ENCODE measurements around the gene TBX3.

TBX3 gene

DNA sequence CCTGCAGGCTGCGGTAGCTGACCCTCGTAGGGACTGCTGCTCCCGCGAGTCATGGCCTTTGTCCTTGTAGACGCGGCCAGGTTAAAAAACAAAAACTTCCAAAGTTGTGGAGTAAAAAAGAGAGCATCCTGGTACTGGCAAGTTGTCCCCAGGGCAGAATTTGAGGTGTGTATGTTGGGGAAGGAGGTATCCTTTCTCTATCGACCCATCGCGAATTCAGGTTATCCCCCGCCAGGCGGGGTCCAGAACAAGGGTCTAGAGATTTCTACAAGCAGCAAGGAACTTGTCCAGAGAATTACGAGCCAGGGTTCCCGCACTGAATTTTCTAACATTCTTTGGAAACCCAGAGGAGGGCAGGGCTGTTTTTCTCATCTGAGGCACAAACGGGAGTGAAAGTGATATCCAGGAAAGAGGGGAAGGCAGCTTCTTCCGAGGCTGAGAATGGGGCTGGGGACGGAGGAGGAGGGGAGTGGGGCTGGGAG lies 16.3 kb downstream of the TBX3 start:
- H3K9ac ChIP-seq (ENCODE audit: low read length) = no peak overlapping the region
- H3K27ac ChIP-seq (ENCODE audit: low read depth, low read length) = no peak overlapping the region
- no peaks in the 10 kb centered on the region for H3K36me3 ChIP-seq (ENCODE audit: control insufficient read depth, insufficient read depth, low read length)
- H3K27me3 ChIP-seq (ENCODE audit: control insufficient read depth, insufficient read depth, low read length) = peaks cover 20% of the 10 kb centered on the region
- no peak overlapping the region for H3K4me3 ChIP-seq (ENCODE audit: low read length)
- no peaks in the 10 kb centered on the region for H3K4me1 ChIP-seq (ENCODE audit: control insufficient read depth, insufficient read depth, low read length)

DNA sequence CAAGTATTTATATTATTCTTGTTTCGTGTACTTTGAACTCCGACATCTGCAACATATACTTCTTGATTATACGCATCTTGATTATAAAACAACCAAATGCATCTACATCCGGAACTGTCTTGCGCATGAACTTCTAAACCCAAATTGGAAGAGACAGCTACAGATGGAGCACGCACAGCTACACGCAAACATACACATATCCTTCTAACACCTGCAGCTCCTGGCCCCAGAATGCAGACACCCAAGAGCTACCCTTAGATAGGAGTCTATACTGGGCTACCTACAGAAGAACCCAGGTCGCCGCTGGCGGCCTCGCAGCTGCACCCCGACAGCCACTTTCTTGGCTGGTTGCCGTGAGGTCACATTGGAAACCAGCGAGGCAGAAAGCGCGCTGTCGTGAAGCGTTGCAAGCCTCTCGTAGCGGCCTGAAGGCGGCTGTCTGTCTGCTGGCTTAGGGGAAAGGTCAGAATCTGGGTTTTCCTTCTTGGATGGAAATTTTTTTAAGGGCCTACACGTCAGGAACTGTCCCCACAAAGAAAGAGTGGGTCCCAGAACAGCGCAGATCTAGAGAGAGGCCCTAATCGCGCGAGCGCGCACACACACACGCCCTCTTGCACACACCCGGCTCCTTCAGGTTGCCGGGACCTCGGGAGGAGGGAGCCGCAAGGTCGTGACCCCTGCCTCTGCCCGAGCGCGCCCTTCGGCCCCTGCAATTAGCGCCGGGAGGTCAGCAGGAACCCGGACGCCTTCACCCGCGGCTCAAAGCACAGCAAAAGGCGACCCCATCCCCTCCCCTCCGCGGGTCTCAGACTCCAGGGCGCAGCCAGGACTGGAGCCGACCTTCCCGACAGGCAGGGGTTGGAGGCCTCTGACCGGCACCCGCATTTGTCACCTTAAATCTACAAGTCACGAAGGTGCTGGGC lies 17.0 kb downstream of the TBX3 start:
- Histone ChIP-seq H3K36me3 (ENCODE audit: control insufficient read depth, insufficient read depth, low read length) (no peaks in the 10 kb centered on the region), H3K4me3 (ENCODE audit: low read length) (no peak overlapping the region), H3K27ac (ENCODE audit: low read depth, low read length) (no peak overlapping the region), H3K27me3 (ENCODE audit: control insufficient read depth, insufficient read depth, low read length) (peaks cover 20% of the 10 kb centered on the region), H3K4me1 (ENCODE audit: control insufficient read depth, insufficient read depth, low read length) (no peaks in the 10 kb centered on the region), H3K9ac (ENCODE audit: low read length) (no peak overlapping the region)

DNA sequence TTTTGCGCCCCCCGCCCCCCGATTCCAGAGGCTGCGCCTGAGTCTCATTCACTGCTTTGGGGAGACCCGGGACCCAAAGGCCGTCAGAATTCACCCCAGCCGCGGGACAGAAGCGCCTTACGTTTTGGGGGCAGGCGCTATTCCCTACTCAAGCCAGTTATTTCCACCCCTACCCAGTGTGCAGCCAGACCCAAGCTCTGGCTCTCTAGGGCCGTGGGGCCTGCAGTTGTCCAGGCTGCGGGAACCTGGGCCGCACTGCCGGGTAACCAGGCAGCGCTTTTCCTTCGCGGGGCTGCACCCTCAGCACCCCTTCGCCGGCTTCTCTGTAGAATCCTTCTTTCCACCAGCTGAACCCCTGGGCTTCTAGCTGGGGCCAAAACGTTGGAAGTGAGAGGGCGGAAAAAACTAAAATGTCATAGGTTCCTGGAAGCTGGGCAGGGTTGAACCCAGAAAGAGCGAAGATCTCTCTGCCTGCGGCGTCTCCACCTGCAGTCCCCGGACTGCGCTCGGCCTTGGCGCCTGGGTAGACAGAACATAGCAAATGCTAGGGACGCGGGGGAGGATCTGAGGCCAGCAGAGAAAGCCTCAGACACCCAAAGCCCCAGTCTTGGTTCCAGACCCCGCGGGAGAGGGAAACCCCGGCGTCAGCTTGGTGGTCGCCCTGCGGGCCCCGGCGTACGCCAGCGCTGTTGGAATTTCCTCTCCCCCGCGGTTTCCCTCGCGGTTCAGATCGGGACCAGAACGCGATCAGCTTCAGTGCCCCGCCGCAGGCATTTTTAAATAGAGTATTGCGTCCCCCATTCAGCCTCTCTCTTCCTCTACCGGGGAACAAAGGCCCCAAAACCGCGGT lies 18.3 kb downstream of the TBX3 start:
- H3K4me1 ChIP-seq (ENCODE audit: control insufficient read depth, insufficient read depth, low read length) = no peaks in the 10 kb centered on the region
- no peaks in the 10 kb centered on the region for H3K36me3 ChIP-seq (ENCODE audit: control insufficient read depth, insufficient read depth, low read length)
- H3K4me3 ChIP-seq (ENCODE audit: low read length) = no peak overlapping the region
- no peak overlapping the region for H3K9ac ChIP-seq (ENCODE audit: low read length)
- H3K27ac ChIP-seq (ENCODE audit: low read depth, low read length) = no peak overlapping the region
- H3K27me3 ChIP-seq (ENCODE audit: control insufficient read depth, insufficient read depth, low read length) = peaks cover 20% of the 10 kb centered on the region

DNA sequence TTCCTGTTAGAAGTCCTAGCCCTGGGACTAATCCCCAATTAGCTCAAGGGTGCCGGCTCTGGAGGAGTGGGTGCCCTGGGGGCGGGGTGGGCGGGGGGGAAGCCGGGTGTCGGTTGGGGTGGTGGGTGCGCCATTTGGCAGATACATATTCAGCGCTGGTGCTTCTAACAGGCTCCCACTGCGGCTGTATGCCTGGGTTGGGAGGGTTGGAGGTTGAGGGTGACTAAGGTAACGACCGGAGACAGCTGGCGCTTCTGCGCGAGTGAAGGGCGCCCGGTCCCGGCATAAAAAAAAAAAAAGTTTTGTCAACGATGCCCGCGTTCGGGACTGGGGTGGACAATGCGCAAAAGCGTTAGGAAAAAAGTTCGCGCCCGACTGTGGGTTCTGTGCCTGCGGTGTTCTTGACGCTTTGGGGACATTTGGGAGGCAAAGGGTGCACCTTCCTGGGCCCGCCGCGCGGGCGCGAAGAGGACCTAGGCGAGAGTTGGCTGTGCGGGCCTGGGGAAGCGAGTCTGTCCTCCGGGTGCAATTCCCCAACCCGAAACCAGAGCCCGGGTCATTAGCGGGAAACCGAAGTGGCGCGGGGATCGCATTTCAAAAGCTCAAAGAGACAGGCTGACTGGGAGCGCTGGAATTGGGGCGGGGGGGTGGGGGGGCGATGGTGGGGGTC lies 19.2 kb downstream of the TBX3 start:
- H3K27ac ChIP-seq (ENCODE audit: low read depth, low read length) = no peak overlapping the region
- no peaks in the 10 kb centered on the region for H3K4me1 ChIP-seq (ENCODE audit: control insufficient read depth, insufficient read depth, low read length)
- no peaks in the 10 kb centered on the region for H3K36me3 ChIP-seq (ENCODE audit: control insufficient read depth, insufficient read depth, low read length)
- peaks cover 20% of the 10 kb centered on the region for H3K27me3 ChIP-seq (ENCODE audit: control insufficient read depth, insufficient read depth, low read length)
- no peak overlapping the region for H3K4me3 ChIP-seq (ENCODE audit: low read length)
- no peak overlapping the region for H3K9ac ChIP-seq (ENCODE audit: low read length)

DNA sequence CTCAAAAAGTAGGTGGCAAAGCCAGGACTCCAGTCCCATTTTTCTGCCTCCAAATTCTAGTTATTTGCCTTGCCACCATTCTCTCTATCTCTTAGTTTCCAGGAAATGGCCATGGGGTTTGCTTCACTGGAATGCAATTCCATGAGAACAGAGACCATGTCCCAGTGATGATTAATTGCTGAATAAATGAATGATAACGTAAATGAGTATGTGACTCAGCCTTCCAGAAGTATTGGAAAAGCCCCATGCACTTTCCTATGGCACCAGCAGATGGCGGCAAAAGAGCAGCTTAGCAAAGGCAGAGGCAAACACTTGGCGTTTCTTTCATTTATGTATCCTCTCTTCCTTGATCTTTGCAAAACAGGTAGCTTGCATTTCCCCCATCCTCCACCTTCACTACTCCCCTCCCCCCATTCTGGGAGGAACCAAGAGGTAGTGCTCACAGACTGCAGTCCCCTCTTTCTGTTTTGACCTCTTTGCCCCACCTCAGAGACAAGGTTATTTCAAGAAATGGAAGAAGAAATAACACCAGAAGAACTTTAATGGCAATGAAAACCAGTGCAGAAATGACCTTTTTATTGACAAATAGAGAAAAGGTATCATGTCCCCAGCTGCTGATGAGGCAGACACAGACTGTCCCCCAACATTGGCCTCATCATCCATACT lies 21.3 kb downstream of the TBX3 start:
- H3K4me1 ChIP-seq (ENCODE audit: control insufficient read depth, insufficient read depth, low read length) = no peaks in the 10 kb centered on the region
- no peaks in the 10 kb centered on the region for H3K36me3 ChIP-seq (ENCODE audit: control insufficient read depth, insufficient read depth, low read length)
- H3K9ac ChIP-seq (ENCODE audit: low read length) = no peak overlapping the region
- H3K27ac ChIP-seq (ENCODE audit: low read depth, low read length) = no peak overlapping the region
- H3K4me3 ChIP-seq (ENCODE audit: low read length) = no peak overlapping the region
- peaks cover 15% of the 10 kb centered on the region for H3K27me3 ChIP-seq (ENCODE audit: control insufficient read depth, insufficient read depth, low read length)

DNA sequence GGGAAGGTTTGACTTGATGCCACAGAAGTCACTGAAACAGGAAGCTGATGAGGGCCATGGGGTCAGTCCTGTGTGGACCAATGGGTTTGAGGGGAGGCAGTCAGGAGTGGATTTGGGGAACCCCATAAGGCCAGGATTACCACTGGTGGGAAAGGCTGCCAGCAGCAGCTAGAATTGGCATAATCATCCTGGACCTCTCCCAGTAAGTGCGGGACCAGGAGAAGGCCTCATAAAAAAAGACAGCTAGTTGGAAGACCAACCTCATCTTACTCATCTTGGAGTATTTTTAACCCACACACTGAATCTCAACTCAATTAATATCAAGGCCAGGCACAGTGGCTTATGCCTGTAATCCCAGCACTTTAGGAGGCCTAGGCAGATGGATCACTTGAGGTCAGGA lies 22.7 kb downstream of the TBX3 start:
- no peaks in the 10 kb centered on the region for H3K4me1 ChIP-seq (ENCODE audit: control insufficient read depth, insufficient read depth, low read length)
- H3K4me3 ChIP-seq (ENCODE audit: low read length) = no peak overlapping the region
- H3K27me3 ChIP-seq (ENCODE audit: control insufficient read depth, insufficient read depth, low read length) = peaks cover 5% of the 10 kb centered on the region
- H3K9ac ChIP-seq (ENCODE audit: low read length) = no peak overlapping the region
- H3K36me3 ChIP-seq (ENCODE audit: control insufficient read depth, insufficient read depth, low read length) = no peaks in the 10 kb centered on the region
- H3K27ac ChIP-seq (ENCODE audit: low read depth, low read length) = no peak overlapping the region

DNA sequence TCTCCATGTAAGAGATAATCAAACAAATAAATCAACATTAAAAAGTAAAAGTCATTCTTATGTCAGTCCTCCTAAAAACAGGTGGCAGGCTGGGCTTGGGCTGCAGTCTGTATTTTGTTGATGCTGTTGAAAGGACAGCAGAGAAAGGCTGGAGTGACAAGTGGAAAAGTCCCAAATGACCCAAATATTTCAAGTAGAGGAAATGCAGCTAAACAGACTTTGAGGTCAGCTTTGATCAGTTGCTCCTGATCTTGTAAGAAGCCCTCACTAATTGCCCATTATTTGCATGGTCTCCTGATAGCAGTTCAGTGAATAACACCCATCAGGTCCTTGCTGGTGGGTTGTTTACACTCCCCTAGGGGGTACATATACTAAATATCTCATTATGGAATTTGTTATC lies 24.9 kb downstream of the TBX3 start:
- Histone ChIP-seq H3K36me3 (ENCODE audit: control insufficient read depth, insufficient read depth, low read length) (no peaks in the 10 kb centered on the region), H3K27ac (ENCODE audit: low read depth, low read length) (no peak overlapping the region), H3K27me3 (ENCODE audit: control insufficient read depth, insufficient read depth, low read length) (peaks cover 2% of the 10 kb centered on the region), H3K9ac (ENCODE audit: low read length) (no peak overlapping the region), H3K4me3 (ENCODE audit: low read length) (no peak overlapping the region), H3K4me1 (ENCODE audit: control insufficient read depth, insufficient read depth, low read length) (no peaks in the 10 kb centered on the region)

DNA sequence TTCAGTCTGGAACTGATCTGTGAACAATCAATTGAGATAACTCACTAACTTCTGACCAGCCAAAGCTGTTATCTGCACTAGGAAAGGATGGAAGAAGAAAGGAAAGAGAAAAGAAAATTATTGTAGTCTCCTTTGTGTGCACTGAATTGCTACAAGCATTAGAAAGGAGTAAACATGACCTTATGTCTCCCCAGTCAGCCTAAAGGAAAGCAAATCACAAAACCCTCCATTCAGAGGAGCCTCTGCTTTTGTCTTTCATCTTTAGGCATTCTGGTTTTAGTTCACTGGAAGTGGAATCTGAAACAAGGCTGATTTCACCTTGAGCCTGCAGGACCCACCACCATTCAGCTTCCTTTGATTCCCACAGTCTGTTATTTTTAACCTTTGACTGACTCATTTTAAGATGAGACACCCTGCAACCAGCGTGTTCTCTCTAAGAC lies 26.0 kb downstream of the TBX3 start:
- H3K4me3 ChIP-seq (ENCODE audit: low read length) = no peak overlapping the region
- no peaks in the 10 kb centered on the region for H3K36me3 ChIP-seq (ENCODE audit: control insufficient read depth, insufficient read depth, low read length)
- H3K27me3 ChIP-seq (ENCODE audit: control insufficient read depth, insufficient read depth, low read length) = peaks cover 2% of the 10 kb centered on the region
- no peaks in the 10 kb centered on the region for H3K4me1 ChIP-seq (ENCODE audit: control insufficient read depth, insufficient read depth, low read length)
- no peak overlapping the region for H3K9ac ChIP-seq (ENCODE audit: low read length)
- no peak overlapping the region for H3K27ac ChIP-seq (ENCODE audit: low read depth, low read length)

DNA sequence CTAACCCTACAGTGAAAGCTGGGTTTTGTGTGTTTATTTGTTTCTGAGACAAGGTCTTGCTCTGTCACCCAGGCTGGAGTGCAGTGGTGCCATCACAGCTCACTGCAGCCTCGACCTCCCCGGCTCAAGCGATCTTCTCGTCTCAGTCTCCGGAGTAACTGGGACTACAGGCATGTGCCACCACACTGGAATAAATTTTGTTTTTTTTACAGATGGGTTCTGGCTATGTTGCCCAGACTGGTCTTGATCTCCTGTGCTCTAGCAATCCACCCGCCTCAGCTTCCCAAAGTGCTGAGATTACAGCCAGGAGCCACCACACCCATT lies 26.4 kb downstream of the TBX3 start:
- no peak overlapping the region for H3K27ac ChIP-seq (ENCODE audit: low read depth, low read length)
- no peak overlapping the region for H3K4me3 ChIP-seq (ENCODE audit: low read length)
- no peak overlapping the region for H3K9ac ChIP-seq (ENCODE audit: low read length)
- no peaks in the 10 kb centered on the region for H3K36me3 ChIP-seq (ENCODE audit: control insufficient read depth, insufficient read depth, low read length)
- no peaks in the 10 kb centered on the region for H3K27me3 ChIP-seq (ENCODE audit: control insufficient read depth, insufficient read depth, low read length)
- no peaks in the 10 kb centered on the region for H3K4me1 ChIP-seq (ENCODE audit: control insufficient read depth, insufficient read depth, low read length)

DNA sequence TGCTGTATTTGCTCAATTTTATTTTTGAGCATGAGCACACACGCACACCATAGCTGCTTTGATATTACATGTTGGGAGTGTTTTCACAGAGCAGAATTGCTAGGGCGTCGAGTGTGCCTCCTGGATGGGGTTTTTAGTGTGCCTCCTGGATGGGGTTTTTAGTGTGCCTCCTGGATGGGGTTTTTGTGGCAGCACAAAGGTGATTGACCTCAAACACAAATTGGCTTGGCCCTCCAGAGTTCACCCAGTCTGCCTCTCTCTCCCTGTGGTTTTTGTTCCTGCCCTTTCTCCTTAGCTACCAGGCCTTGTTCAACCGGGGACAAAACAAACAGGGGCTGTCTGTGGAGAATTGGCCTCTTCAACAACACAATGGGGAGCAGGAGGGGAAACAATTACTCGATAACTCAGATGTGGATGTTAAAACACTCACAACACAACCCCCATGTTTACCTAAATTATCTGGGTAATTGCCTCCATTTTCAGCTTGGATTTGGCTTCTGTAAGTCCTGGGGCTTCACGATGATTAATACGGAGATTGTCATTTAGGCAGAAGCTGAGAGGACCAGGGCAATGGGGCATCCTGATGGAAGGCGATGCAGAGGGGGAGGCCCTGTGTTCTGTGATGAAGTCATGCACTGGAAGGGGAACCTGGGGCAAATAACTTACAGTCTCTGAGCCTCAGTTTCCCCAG lies 26.9 kb downstream of the TBX3 start:
- no peak overlapping the region for H3K4me3 ChIP-seq (ENCODE audit: low read length)
- no peaks in the 10 kb centered on the region for H3K36me3 ChIP-seq (ENCODE audit: control insufficient read depth, insufficient read depth, low read length)
- H3K27me3 ChIP-seq (ENCODE audit: control insufficient read depth, insufficient read depth, low read length) = no peaks in the 10 kb centered on the region
- H3K9ac ChIP-seq (ENCODE audit: low read length) = no peak overlapping the region
- no peaks in the 10 kb centered on the region for H3K4me1 ChIP-seq (ENCODE audit: control insufficient read depth, insufficient read depth, low read length)
- H3K27ac ChIP-seq (ENCODE audit: low read depth, low read length) = no peak overlapping the region

DNA sequence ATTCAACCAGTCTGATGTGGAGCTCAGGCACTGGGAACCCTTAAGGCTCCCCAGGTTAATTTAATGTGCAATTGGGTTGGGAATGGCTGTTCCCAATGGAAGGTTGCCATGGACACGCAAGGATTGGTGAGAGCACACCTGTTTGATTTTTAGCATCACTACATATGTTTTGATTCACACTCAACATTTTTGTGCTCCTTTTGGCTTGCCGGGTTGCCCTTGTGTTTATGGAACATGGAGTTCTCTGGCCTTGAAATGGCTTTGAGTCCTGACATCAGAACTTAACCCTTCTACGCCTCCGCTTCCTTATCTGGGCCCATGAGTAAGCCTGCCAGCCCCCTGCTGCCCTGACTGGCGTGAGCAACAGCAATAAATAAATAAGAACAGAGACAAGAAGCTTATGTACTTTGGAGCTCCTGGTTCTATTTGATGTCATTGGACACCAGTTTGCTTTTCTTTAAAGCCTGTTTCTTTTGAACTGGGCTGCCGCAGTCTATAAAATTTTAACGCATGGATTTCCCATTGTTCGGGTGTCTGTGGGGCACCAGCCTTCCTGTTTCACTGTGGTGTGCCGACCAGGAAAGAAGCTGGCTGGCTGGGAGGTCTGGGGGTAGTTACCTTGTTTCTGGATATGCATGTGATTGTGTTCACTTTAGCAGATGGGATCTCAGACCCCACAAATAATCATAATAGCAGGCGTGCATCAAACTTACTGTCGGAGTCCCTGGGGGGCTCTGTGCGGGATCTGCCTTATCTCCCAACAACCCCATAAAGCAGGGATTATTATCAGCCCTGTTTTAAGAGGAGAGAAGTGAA lies 27.8 kb downstream of the TBX3 start:
- Histone ChIP-seq H3K27ac (ENCODE audit: low read depth, low read length) (no peak overlapping the region), H3K9ac (ENCODE audit: low read length) (no peak overlapping the region), H3K4me3 (ENCODE audit: low read length) (no peak overlapping the region), H3K27me3 (ENCODE audit: control insufficient read depth, insufficient read depth, low read length) (no peaks in the 10 kb centered on the region), H3K36me3 (ENCODE audit: control insufficient read depth, insufficient read depth, low read length) (no peaks in the 10 kb centered on the region), H3K4me1 (ENCODE audit: control insufficient read depth, insufficient read depth, low read length) (no peaks in the 10 kb centered on the region)

All from rectal smooth muscle tissue (tissue), 1 donor.